ENCODE measurements around the gene MSLN. TPM values are rescaled to one million over a fixed set of nuclear protein-coding genes. Genes with fewer than 3 reads are reported as not detected.

MSLN gene
- polyA plus RNA-seq, 1 donor (not counting 4 experiments of a cell fraction or from before 2014, with no cell fraction given) = 8.5 TPM

- Histone ChIP-seq H3K9ac (ENCODE audit: control insufficient read depth, extremely low read depth, insufficient read depth, low read length) (no peak overlapping the region), H4K20me1 (ENCODE audit: control insufficient read depth, extremely low read depth, insufficient read depth, low read length) (no peaks in the 10 kb centered on the region), H3K9me3 (ENCODE audit: control insufficient read depth, low read depth, low read length) (no peaks in the 10 kb centered on the region), H3K4me2 (ENCODE audit: control insufficient read depth, extremely low read depth, insufficient read depth, low read depth, low read length) (no peak overlapping the region), H3K27me3 (ENCODE audit: control insufficient read depth, extremely low read depth, insufficient read depth, low read length) (peaks cover 3% of the 10 kb centered on the region), H2AFZ (ENCODE audit: control insufficient read depth, low read length) (no peak overlapping the region), H3K4me1 (ENCODE audit: control insufficient read depth, extremely low read depth, insufficient read depth, low read length) (peaks cover 20% of the 10 kb centered on the region), H3K79me2 (ENCODE audit: control insufficient read depth, insufficient read depth, low read length) (no peaks in the 10 kb centered on the region), H3K27ac (ENCODE audit: control insufficient read depth, insufficient read depth, low read length) (no peak overlapping the region), H3K4me3 (ENCODE audit: control insufficient read depth in 2 of 3, extremely low read depth in 1 of 3, insufficient read depth in 2 of 3, low read depth in 1 of 3, low read length in 3 of 3) (no peak overlapping the region), H3K36me3 (ENCODE audit: control insufficient read depth in 2 of 2, extremely low read depth in 1 of 2, insufficient read depth in 2 of 2, low read length in 2 of 2) (no peaks in the 10 kb centered on the region), H3K9me1 (ENCODE audit: control insufficient read depth, extremely low read depth, insufficient read depth, low read length) (no peaks in the 10 kb centered on the region)
- FAIRE-seq = no peak
- TF ChIP-seq EZH2 (IDR thresholded peaks at IDR 0.05; ENCODE audit: low read length) (no peak), CTCF (optimal IDR thresholded peaks at IDR 0.05 in 1 of 3, IDR thresholded peaks at IDR 0.05 in 1 of 3, conservative IDR thresholded peaks at IDR 0.05 in 1 of 3; ENCODE audit: extremely low read depth in 1 of 3, insufficient read depth in 2 of 3, low read length in 3 of 3) (no peak)
- dilution Hi-C loops (cut with MboI; ENCODE audit: extremely low pct_ligation_motif_present, low sequenced_read_pairs) = no loop called here
- DNase-seq (ENCODE audit: low read depth, low spot score) = no peak
Observed at GRCh38 chr16:764848-765487, 4.4 kb downstream of the MSLN start.

- no peak for FAIRE-seq
- TF ChIP-seq CTCF (optimal IDR thresholded peaks at IDR 0.05 in 1 of 3, IDR thresholded peaks at IDR 0.05 in 1 of 3, conservative IDR thresholded peaks at IDR 0.05 in 1 of 3; ENCODE audit: extremely low read depth in 1 of 3, insufficient read depth in 2 of 3, low read length in 3 of 3) = no peak
- no peak for TF ChIP-seq EZH2 (IDR thresholded peaks at IDR 0.05; ENCODE audit: low read length)
Observed at GRCh38 chr16:765488-765865, 4.9 kb downstream of the MSLN start.

More at GRCh38 chr16:765488-765865, 4.9 kb downstream of the MSLN start:
- H3K9me3 ChIP-seq (ENCODE audit: control insufficient read depth, low read depth, low read length) = no peaks in the 10 kb centered on the region
- no peaks in the 10 kb centered on the region for H3K36me3 ChIP-seq (ENCODE audit: control insufficient read depth in 2 of 2, extremely low read depth in 1 of 2, insufficient read depth in 2 of 2, low read length in 2 of 2)
- peaks cover 16% of the 10 kb centered on the region for H3K4me1 ChIP-seq (ENCODE audit: control insufficient read depth, extremely low read depth, insufficient read depth, low read length)
- no peak overlapping the region for H3K9ac ChIP-seq (ENCODE audit: control insufficient read depth, extremely low read depth, insufficient read depth, low read length)
- no peak overlapping the region for H3K4me2 ChIP-seq (ENCODE audit: control insufficient read depth, extremely low read depth, insufficient read depth, low read depth, low read length)
- no peak for DNase-seq (ENCODE audit: low read depth, low spot score)
- no peak overlapping the region for H3K4me3 ChIP-seq (ENCODE audit: control insufficient read depth in 2 of 3, extremely low read depth in 1 of 3, insufficient read depth in 2 of 3, low read depth in 1 of 3, low read length in 3 of 3)
- H3K9me1 ChIP-seq (ENCODE audit: control insufficient read depth, extremely low read depth, insufficient read depth, low read length) = no peaks in the 10 kb centered on the region
- no peak overlapping the region for H2AFZ ChIP-seq (ENCODE audit: control insufficient read depth, low read length)
- no peaks in the 10 kb centered on the region for H3K79me2 ChIP-seq (ENCODE audit: control insufficient read depth, insufficient read depth, low read length)
- peaks cover 3% of the 10 kb centered on the region for H3K27me3 ChIP-seq (ENCODE audit: control insufficient read depth, extremely low read depth, insufficient read depth, low read length)
- dilution Hi-C loops (cut with MboI; ENCODE audit: extremely low pct_ligation_motif_present, low sequenced_read_pairs) = no loop called here
- H3K27ac ChIP-seq (ENCODE audit: control insufficient read depth, insufficient read depth, low read length) = no peak overlapping the region
- H4K20me1 ChIP-seq (ENCODE audit: control insufficient read depth, extremely low read depth, insufficient read depth, low read length) = no peaks in the 10 kb centered on the region
